Measurements from ENCODE around the gene GRPEL1.

Gene GRPEL1

DNA sequence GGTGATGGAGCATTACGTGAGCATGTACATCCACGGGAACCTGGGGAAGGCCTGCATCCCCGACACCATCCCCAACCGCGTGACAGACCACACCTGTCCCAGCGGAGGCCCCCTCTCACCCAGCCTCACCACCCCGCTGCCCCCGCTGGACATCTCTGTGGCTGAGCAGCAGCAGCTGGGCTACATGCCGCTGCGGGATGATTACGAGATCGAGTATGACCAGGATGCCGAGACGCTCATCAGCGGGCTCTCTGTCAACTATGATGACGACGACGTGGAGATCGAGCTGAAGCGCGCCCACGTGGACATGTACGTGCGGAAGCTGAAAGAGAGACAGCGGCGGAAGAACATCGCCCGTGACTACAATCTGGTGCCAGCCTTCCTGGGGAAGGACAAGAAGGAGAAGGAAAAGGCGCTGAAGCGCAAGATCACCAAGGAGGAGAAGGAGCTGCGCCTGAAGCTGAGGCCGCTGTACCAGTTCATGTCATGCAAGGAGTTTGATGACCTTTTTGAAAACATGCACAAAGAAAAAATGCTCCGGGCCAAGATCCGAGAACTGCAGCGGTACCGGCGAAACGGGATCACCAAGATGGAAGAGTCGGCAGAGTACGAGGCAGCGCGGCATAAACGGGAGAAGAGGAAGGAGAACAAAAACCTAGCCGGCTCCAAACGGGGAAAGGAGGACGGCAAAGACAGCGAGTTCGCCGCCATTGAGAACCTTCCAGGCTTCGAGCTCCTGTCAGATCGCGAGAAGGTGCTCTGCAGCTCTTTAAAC lies 13.6 kb downstream of the GRPEL1 start:
- no peaks in the 10 kb centered on the region; the same call in 1 of the 2 replicates for H3K4me1 ChIP-seq (ENCODE audit: control insufficient read depth, insufficient read depth, low read length)
- no peak overlapping the region for H3K27ac ChIP-seq (ENCODE audit: low read length)
- H3K27me3 ChIP-seq (ENCODE audit: control insufficient read depth, insufficient read depth, low read length) = no peaks in the 10 kb centered on the region
- no peaks in the 10 kb centered on the region for H3K36me3 ChIP-seq (ENCODE audit: control insufficient read depth, insufficient read depth, low read length)
- H3K4me3 ChIP-seq (ENCODE audit: low read length) = no peak overlapping the region
- H3K9me3 ChIP-seq (ENCODE audit: control insufficient read depth, insufficient read depth, low read length) = no peaks in the 10 kb centered on the region
- no peak for DNase-seq (ENCODE audit: low read depth, low spot score)
- no CpG with 5 or more reads among the region's 52 CpGs for WGBS (ENCODE audit: insufficient coverage, insufficient read length)

DNA sequence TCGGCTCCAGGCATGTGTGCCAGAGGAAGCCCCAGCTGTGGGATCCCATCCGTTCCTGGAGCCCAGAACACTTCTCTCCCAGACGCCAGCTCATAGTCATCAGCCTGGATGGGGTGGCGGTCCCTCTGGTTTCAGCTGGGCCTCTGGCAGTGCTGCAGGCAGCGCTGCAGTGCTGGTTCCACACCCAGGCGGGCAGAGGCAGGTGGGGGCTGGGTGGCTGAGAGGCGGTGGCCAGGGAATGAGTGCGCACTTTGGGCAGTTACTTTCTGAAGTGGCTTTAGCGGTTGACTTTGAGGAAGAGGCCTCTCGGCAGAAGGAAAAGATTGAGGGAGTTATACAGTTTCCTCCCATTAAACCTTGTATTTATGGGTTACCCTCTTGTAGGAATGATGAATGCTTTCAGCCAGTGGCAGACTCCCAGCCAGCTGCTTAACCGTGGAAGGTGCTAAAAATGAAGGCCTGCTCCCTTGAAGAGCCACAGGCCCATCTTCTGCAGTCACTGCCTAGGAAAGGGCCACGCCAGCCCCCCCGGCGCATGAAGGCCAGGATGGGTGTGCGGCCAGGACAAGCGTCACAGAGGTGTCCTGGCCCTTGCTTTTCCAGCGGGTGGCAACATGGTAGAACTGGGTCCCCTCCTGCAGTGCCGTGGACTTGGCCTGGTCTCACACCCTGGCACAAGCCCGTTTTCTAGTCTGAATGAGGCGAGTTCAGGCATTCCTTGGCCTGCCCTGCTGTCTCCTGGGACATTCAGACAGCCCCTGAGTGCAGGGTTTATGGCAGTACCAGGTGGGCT lies 14.7 kb downstream of the GRPEL1 start:
- H3K27me3 ChIP-seq (ENCODE audit: control insufficient read depth, insufficient read depth, low read length) = no peaks in the 10 kb centered on the region
- H3K27ac ChIP-seq (ENCODE audit: low read length) = no peak overlapping the region
- H3K4me1 ChIP-seq (ENCODE audit: control insufficient read depth, insufficient read depth, low read length) = no peaks in the 10 kb centered on the region; the same call in 1 of the 2 replicates
- no CpG with 5 or more reads among the region's 20 CpGs for WGBS (ENCODE audit: insufficient coverage, insufficient read length)
- H3K4me3 ChIP-seq (ENCODE audit: low read length) = no peak overlapping the region
- H3K36me3 ChIP-seq (ENCODE audit: control insufficient read depth, insufficient read depth, low read length) = no peaks in the 10 kb centered on the region
- H3K9me3 ChIP-seq (ENCODE audit: control insufficient read depth, insufficient read depth, low read length) = no peaks in the 10 kb centered on the region
- DNase-seq (ENCODE audit: low read depth, low spot score) = no peak

- Histone ChIP-seq H3K9me3 (ENCODE audit: control insufficient read depth, insufficient read depth, low read length) (no peaks in the 10 kb centered on the region), H3K4me1 (ENCODE audit: control insufficient read depth, insufficient read depth, low read length) (no peaks in the 10 kb centered on the region; the same call in 1 of the 2 replicates), H3K27me3 (ENCODE audit: control insufficient read depth, insufficient read depth, low read length) (no peaks in the 10 kb centered on the region), H3K4me3 (ENCODE audit: low read length) (no peak overlapping the region), H3K36me3 (ENCODE audit: control insufficient read depth, insufficient read depth, low read length) (no peaks in the 10 kb centered on the region), H3K27ac (ENCODE audit: low read length) (no peak overlapping the region)
- DNase-seq (ENCODE audit: low read depth, low spot score) = no peak
- no CpG with 5 or more reads among the region's 14 CpGs for WGBS (ENCODE audit: insufficient coverage, insufficient read length)
Measured at GRCh38 chr4:7052313-7052712, 15.6 kb downstream of the GRPEL1 start.

DNA sequence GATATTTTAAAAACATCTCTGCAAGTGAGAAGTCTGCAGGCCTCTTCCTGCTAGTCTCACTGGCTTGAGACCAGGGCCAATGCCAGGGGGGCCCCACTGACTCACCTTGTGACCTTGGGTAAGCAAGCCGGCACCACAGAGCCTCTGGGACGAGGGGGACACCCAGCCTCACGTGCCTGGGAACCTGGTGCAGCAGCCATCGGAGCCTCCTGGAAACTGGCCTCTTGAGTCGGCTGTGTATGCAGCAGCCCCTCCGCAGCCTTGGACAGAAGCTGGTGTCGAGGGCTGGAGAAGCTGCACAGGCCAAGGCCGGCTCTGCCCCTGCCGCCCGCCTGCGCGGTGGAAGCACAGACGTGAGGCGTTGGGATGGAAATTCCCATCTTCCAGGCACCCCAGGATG lies 16.0 kb downstream of the GRPEL1 start:
- DNase-seq (ENCODE audit: low read depth, low spot score) = no peak
- Histone ChIP-seq H3K36me3 (ENCODE audit: control insufficient read depth, insufficient read depth, low read length) (no peaks in the 10 kb centered on the region), H3K4me1 (ENCODE audit: control insufficient read depth, insufficient read depth, low read length) (no peaks in the 10 kb centered on the region; the same call in 1 of the 2 replicates), H3K27me3 (ENCODE audit: control insufficient read depth, insufficient read depth, low read length) (no peaks in the 10 kb centered on the region), H3K27ac (ENCODE audit: low read length) (no peak overlapping the region), H3K9me3 (ENCODE audit: control insufficient read depth, insufficient read depth, low read length) (no peaks in the 10 kb centered on the region), H3K4me3 (ENCODE audit: low read length) (no peak overlapping the region)
- no CpG with 5 or more reads among the region's 14 CpGs for WGBS (ENCODE audit: insufficient coverage, insufficient read length)

GRCh38 chr4:7051144-7051495 lies 16.7 kb downstream of the GRPEL1 start:
- Histone ChIP-seq H3K9me3 (ENCODE audit: control insufficient read depth, insufficient read depth, low read length) (no peaks in the 10 kb centered on the region), H3K27me3 (ENCODE audit: control insufficient read depth, insufficient read depth, low read length) (no peaks in the 10 kb centered on the region), H3K4me1 (ENCODE audit: control insufficient read depth, insufficient read depth, low read length) (no peaks in the 10 kb centered on the region; the same call in 1 of the 2 replicates), H3K36me3 (ENCODE audit: control insufficient read depth, insufficient read depth, low read length) (no peaks in the 10 kb centered on the region), H3K27ac (ENCODE audit: low read length) (no peak overlapping the region), H3K4me3 (ENCODE audit: low read length) (no peak overlapping the region)
- no CpG with 5 or more reads among the region's 12 CpGs for WGBS (ENCODE audit: insufficient coverage, insufficient read length)
- DNase-seq (ENCODE audit: low read depth, low spot score) = no peak

GRCh38 chr4:7050481-7051143 lies 17.3 kb downstream of the GRPEL1 start:
- Histone ChIP-seq H3K4me3 (ENCODE audit: low read length) (no peak overlapping the region), H3K9me3 (ENCODE audit: control insufficient read depth, insufficient read depth, low read length) (no peaks in the 10 kb centered on the region), H3K4me1 (ENCODE audit: control insufficient read depth, insufficient read depth, low read length) (no peaks in the 10 kb centered on the region; the same call in 1 of the 2 replicates), H3K27me3 (ENCODE audit: control insufficient read depth, insufficient read depth, low read length) (no peaks in the 10 kb centered on the region), H3K36me3 (ENCODE audit: control insufficient read depth, insufficient read depth, low read length) (no peaks in the 10 kb centered on the region), H3K27ac (ENCODE audit: low read length) (no peak overlapping the region)
- DNase-seq (ENCODE audit: low read depth, low spot score) = no peak
- WGBS (ENCODE audit: insufficient coverage, insufficient read length) = no CpG with 5 or more reads among the region's 36 CpGs

- Histone ChIP-seq H3K4me3 (ENCODE audit: low read length) (no peak overlapping the region), H3K27me3 (ENCODE audit: control insufficient read depth, insufficient read depth, low read length) (no peaks in the 10 kb centered on the region), H3K27ac (ENCODE audit: low read length) (no peak overlapping the region), H3K9me3 (ENCODE audit: control insufficient read depth, insufficient read depth, low read length) (no peaks in the 10 kb centered on the region), H3K4me1 (ENCODE audit: control insufficient read depth, insufficient read depth, low read length) (no peaks in the 10 kb centered on the region; the same call in 1 of the 2 replicates), H3K36me3 (ENCODE audit: control insufficient read depth, insufficient read depth, low read length) (no peaks in the 10 kb centered on the region)
- DNase-seq (ENCODE audit: low read depth, low spot score) = no peak
- WGBS (ENCODE audit: insufficient coverage, insufficient read length) = no CpG with 5 or more reads among the region's 11 CpGs
Measured at GRCh38 chr4:7049739-7050138, 18.1 kb downstream of the GRPEL1 start.

GRCh38 chr4:7049295-7049694 lies 18.6 kb downstream of the GRPEL1 start:
- whole genome bisulfite sequencing (ENCODE audit: insufficient coverage, insufficient read length) = no CpG with 5 or more reads among the region's 4 CpGs
- Histone ChIP-seq H3K4me1 (ENCODE audit: control insufficient read depth, insufficient read depth, low read length) (no peaks in the 10 kb centered on the region; the same call in 1 of the 2 replicates), H3K36me3 (ENCODE audit: control insufficient read depth, insufficient read depth, low read length) (no peaks in the 10 kb centered on the region), H3K27me3 (ENCODE audit: control insufficient read depth, insufficient read depth, low read length) (no peaks in the 10 kb centered on the region), H3K9me3 (ENCODE audit: control insufficient read depth, insufficient read depth, low read length) (no peaks in the 10 kb centered on the region), H3K4me3 (ENCODE audit: low read length) (no peak overlapping the region), H3K27ac (ENCODE audit: low read length) (no peak overlapping the region)
- DNase-seq (ENCODE audit: low read depth, low spot score) = no peak

GRCh38 chr4:7048642-7049041 lies 19.2 kb downstream of the GRPEL1 start:
- H3K27me3 ChIP-seq (ENCODE audit: control insufficient read depth, insufficient read depth, low read length) = no peaks in the 10 kb centered on the region
- WGBS (ENCODE audit: insufficient coverage, insufficient read length) = no CpG with 5 or more reads among the region's 12 CpGs
- no peak overlapping the region for H3K4me3 ChIP-seq (ENCODE audit: low read length)
- H3K36me3 ChIP-seq (ENCODE audit: control insufficient read depth, insufficient read depth, low read length) = no peaks in the 10 kb centered on the region
- no peaks in the 10 kb centered on the region; the same call in 1 of the 2 replicates for H3K4me1 ChIP-seq (ENCODE audit: control insufficient read depth, insufficient read depth, low read length)
- H3K9me3 ChIP-seq (ENCODE audit: control insufficient read depth, insufficient read depth, low read length) = no peaks in the 10 kb centered on the region
- H3K27ac ChIP-seq (ENCODE audit: low read length) = no peak overlapping the region
- no peak for DNase-seq (ENCODE audit: low read depth, low spot score)

DNA sequence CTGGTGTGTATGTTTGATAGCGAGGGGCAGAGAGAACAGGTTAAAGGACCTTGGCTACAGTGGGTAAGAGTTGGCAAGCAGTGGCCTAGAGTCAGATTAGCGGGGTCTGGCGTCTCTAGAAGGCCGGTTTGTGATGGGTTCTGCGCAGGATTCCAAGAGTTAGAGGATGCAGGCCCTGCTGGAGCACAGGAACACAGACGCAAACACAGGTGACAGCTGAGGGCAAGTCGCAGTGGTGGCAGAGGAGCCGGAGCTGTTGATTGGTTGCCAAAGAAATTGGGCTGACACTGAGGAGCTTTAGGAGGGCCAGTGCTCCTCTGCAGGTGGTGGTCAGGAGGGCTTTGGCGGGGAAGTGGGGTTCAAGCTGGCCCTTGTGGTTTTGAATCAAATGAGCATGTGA lies 20.9 kb downstream of the GRPEL1 start:
- H3K27me3 ChIP-seq (ENCODE audit: control insufficient read depth, insufficient read depth, low read length) = peaks cover 3% of the 10 kb centered on the region; the same call in 1 of the 2 replicates
- no peak overlapping the region for H3K4me3 ChIP-seq (ENCODE audit: low read length)
- H3K27ac ChIP-seq (ENCODE audit: low read length) = no peak overlapping the region
- no peak for DNase-seq (ENCODE audit: low read depth, low spot score)
- no peaks in the 10 kb centered on the region for H3K4me1 ChIP-seq (ENCODE audit: control insufficient read depth, insufficient read depth, low read length)
- no CpG with 5 or more reads among the region's 9 CpGs for WGBS (ENCODE audit: insufficient coverage, insufficient read length)
- H3K9me3 ChIP-seq (ENCODE audit: control insufficient read depth, insufficient read depth, low read length) = no peaks in the 10 kb centered on the region
- H3K36me3 ChIP-seq (ENCODE audit: control insufficient read depth, insufficient read depth, low read length) = no peaks in the 10 kb centered on the region

Data from iPS DF 6.9 (cell line).